Upper lobe of left lung (tissue), 6 donors: ENCODE data around the gene CCDC33. TPM values are rescaled to one million over a fixed set of nuclear protein-coding genes. Genes with fewer than 3 reads are reported as not detected.

ENCODE experiments used
- ATAC-seq, 2 donors: fragments of 200-7000 bp; cut with Tn5 transposase; one replicate each; pipeline ENCODE4 v1.9.1; 2022; ENCODE audit warnings: mild to moderate bottlenecking in 2 of 2, moderate library complexity in 2 of 2; ENCODE audit not compliant: low FRiP score in 2 of 2
- DNase-seq, 2 donors: peaks; one replicate each; pipeline ENCODE4 v3.0.0-alpha.2; 2019 to 2020
- H3K27ac ChIP-seq, 4 donors: fragments of 200-600 bp; sonication (generic); one replicate each; pipeline ENCODE4 v1.5.1; 2016 to 2019
- H3K27me3 ChIP-seq, 4 donors: fragments of 200-600 bp; sonication (generic); one replicate each; pipeline ENCODE4 v1.5.1; 2017 to 2019
- H3K36me3 ChIP-seq, 4 donors: fragments of 200-600 bp; sonication (generic); one replicate each; pipeline ENCODE4 v1.5.1; 2016 to 2019
- H3K4me1 ChIP-seq, 4 donors: fragments of 200-600 bp; sonication (generic); one replicate each; pipeline ENCODE4 v1.5.1; 2018 to 2019
- H3K4me3 ChIP-seq, 4 donors: fragments of 200-600 bp; sonication (generic); one replicate each; pipeline ENCODE4 v1.5.1; 2017 to 2019; ENCODE audit warnings: mild to moderate bottlenecking in 2 of 4, moderate library complexity in 1 of 4
- H3K9me3 ChIP-seq, 4 donors: fragments of 200-600 bp; sonication (generic); one replicate each; pipeline ENCODE4 v1.5.1; 2018 to 2019
- EP300 ChIP-seq, 4 donors: sonication (generic); formaldehyde crosslinking; IDR thresholded peaks; one replicate each; pipeline ENCODE4 v1.5.1; 2017; ENCODE audit warnings: antibody characterized with exemption in 4 of 4, control low read depth in 2 of 4
- POLR2A ChIP-seq, 4 donors: fragments of 450-650 bp; IDR thresholded peaks; one replicate each; pipeline ENCODE4 v1.5.1; 2016 to 2017; ENCODE audit warnings: antibody characterized with exemption in 4 of 4, mild to moderate bottlenecking in 2 of 4
- POLR2AphosphoS5 ChIP-seq, 2 donors: sonication (generic); formaldehyde crosslinking; IDR thresholded peaks; one replicate each; pipeline ENCODE4 v1.5.1; 2017; ENCODE audit warnings: antibody characterized with exemption in 2 of 2
- WGBS, 2 donors: methylation state at CpG; one replicate each; pipeline ENCODE4 v1.1.5; 2017 to 2018; 5-methylcytosine and 5-hydroxymethylcytosine counted together
- total RNA-seq, 6 donors: library from RNA; depleted of rRNA in 4 of 6; stranded (reverse); fragments of >200 nt in 4 of 6; gene quantifications; one replicate each; pipeline versions ENCODE4 v1.1.0 to v1.2.1, GENCODE V29; 2016 to 2021
- TF ChIP-seq, protein P1 (sequence below), 6 experiments: fragments of 450-650 bp in 4 of 6; fragments of 200-600 bp in 2 of 6; sonication (generic) in 2 of 6; IDR thresholded peaks; one replicate each; pipeline ENCODE4 v1.5.1; 2016 to 2019; ENCODE audit warnings: antibody characterized with exemption in 6 of 6
- donor health status: DM: no; HTN: no; CAD: no; lungs with moderate emphysema.
- donor health status: DM: no; HTN: yes; CAD: no; lungs with severe emphysema.

Gene CCDC33
- total RNA-seq, 6 donors from 2014 or later = 3.8 to 43.4 (median 4.2) TPM; not detected in 1

DNA sequence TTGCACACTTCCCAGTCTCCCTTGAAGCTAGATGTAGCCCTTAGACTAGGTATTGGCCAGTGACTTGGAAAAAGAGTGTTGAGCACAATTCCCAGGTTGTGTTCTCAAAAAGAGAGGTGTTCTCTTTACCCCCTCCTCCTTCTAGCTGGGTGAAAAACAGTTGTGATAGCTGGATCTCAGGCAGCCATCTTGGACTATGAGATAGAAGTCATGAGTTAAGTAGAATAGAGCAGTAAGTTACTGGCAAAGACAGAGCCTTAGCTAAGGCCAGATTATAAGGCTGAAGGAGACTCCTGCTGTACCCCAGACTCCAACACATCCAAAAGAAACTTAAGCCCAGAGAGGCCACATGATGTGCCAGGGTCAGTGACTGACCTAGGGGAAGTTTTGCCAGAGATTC, 25.4 kb upstream of the CCDC33 start:
- Histone ChIP-seq H3K9me3 (no peaks in the 10 kb centered on the region), H3K36me3 (no peaks in the 10 kb centered on the region), H3K27ac (no peak overlapping the region), H3K4me3 (no peak overlapping the region), H3K27me3 (no peaks in the 10 kb centered on the region), H3K4me1 (peaks cover 0 to 6% (median 2%) of the 10 kb centered on the region in 4 donors)
- ATAC-seq (no peak), DNase-seq (no peak)
- TF ChIP-seq POLR2AphosphoS5 (IDR thresholded peaks at IDR 0.05) (no peak), EP300 (IDR thresholded peaks at IDR 0.05) (no peak), POLR2A (IDR thresholded peaks at IDR 0.05) (no peak)
- TF ChIP-seq, protein P1, sequence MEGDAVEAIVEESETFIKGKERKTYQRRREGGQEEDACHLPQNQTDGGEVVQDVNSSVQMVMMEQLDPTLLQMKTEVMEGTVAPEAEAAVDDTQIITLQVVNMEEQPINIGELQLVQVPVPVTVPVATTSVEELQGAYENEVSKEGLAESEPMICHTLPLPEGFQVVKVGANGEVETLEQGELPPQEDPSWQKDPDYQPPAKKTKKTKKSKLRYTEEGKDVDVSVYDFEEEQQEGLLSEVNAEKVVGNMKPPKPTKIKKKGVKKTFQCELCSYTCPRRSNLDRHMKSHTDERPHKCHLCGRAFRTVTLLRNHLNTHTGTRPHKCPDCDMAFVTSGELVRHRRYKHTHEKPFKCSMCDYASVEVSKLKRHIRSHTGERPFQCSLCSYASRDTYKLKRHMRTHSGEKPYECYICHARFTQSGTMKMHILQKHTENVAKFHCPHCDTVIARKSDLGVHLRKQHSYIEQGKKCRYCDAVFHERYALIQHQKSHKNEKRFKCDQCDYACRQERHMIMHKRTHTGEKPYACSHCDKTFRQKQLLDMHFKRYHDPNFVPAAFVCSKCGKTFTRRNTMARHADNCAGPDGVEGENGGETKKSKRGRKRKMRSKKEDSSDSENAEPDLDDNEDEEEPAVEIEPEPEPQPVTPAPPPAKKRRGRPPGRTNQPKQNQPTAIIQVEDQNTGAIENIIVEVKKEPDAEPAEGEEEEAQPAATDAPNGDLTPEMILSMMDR (IDR thresholded peaks at IDR 0.05) = no peak

GRCh38 chr15:74211656-74212055, 24.5 kb upstream of the CCDC33 start:
- Histone ChIP-seq H3K36me3 (no peaks in the 10 kb centered on the region), H3K9me3 (no peaks in the 10 kb centered on the region), H3K4me3 (no peak overlapping the region), H3K27me3 (no peaks in the 10 kb centered on the region), H3K4me1 (peaks cover 0 to 6% (median 2%) of the 10 kb centered on the region in 4 donors), H3K27ac (no peak overlapping the region)
- ATAC-seq (no peak), DNase-seq (no peak)
- TF ChIP-seq, protein P1 (IDR thresholded peaks at IDR 0.05) = no peak
- TF ChIP-seq POLR2A (IDR thresholded peaks at IDR 0.05) = no peak
- WGBS, 2 donors = 85 to 100% methylated on average over 1 of the region's 1 CpG

- WGBS, 2 donors = 89 to 95% methylated on average over 9 of the region's 9 CpGs
- no peak overlapping the region for H3K4me3 ChIP-seq
- no peak for TF ChIP-seq EP300 (IDR thresholded peaks at IDR 0.05)
- TF ChIP-seq POLR2A (IDR thresholded peaks at IDR 0.05) = no peak
- TF ChIP-seq, protein P1 (IDR thresholded peaks at IDR 0.05) = no peak
- no peak for TF ChIP-seq POLR2AphosphoS5 (IDR thresholded peaks at IDR 0.05)
- peaks cover 0 to 6% (median 2%) of the 10 kb centered on the region in 4 donors for H3K4me1 ChIP-seq
- H3K27ac ChIP-seq = no peak overlapping the region
- DNase-seq (no peak), ATAC-seq (no peak)
- H3K27me3 ChIP-seq = no peaks in the 10 kb centered on the region
- H3K36me3 ChIP-seq = no peaks in the 10 kb centered on the region
- H3K9me3 ChIP-seq = no peaks in the 10 kb centered on the region
Measured at GRCh38 chr15:74212494-74212893, 23.6 kb upstream of the CCDC33 start.

GRCh38 chr15:74213858-74214284, 22.3 kb upstream of the CCDC33 start:
- H3K9me3 ChIP-seq = no peaks in the 10 kb centered on the region
- WGBS, 2 donors = 45 to 55% methylated on average over 5 to 7 of the region's 7 CpGs
- DNase-seq (no peak), ATAC-seq (no peak)
- H3K27me3 ChIP-seq = no peaks in the 10 kb centered on the region
- TF ChIP-seq POLR2AphosphoS5 (IDR thresholded peaks at IDR 0.05) (no peak), POLR2A (IDR thresholded peaks at IDR 0.05) (no peak), EP300 (IDR thresholded peaks at IDR 0.05) (no peak)
- TF ChIP-seq, protein P1 (IDR thresholded peaks at IDR 0.05) = no peak
- no peaks in the 10 kb centered on the region for H3K36me3 ChIP-seq
- no peak overlapping the region for H3K27ac ChIP-seq
- H3K4me1 ChIP-seq = peaks cover 0 to 6% (median 2%) of the 10 kb centered on the region in 4 donors
- H3K4me3 ChIP-seq = no peak overlapping the region

GRCh38 chr15:74214324-74215021, 21.7 kb upstream of the CCDC33 start:
- no peak for ATAC-seq

More at GRCh38 chr15:74214324-74215021, 21.7 kb upstream of the CCDC33 start:
- Histone ChIP-seq H3K27me3 (no peaks in the 10 kb centered on the region), H3K36me3 (no peaks in the 10 kb centered on the region), H3K4me1 (peaks cover 0 to 6% (median 2%) of the 10 kb centered on the region in 4 donors), H3K4me3 (no peak overlapping the region), H3K27ac (no peak overlapping the region), H3K9me3 (no peaks in the 10 kb centered on the region)
- 79 to 83% methylated on average over 6 of the region's 6 CpGs for WGBS, 2 donors
- TF ChIP-seq POLR2A (IDR thresholded peaks at IDR 0.05) = no peak
- TF ChIP-seq POLR2AphosphoS5 (IDR thresholded peaks at IDR 0.05) = no peak
- TF ChIP-seq, protein P1 (IDR thresholded peaks at IDR 0.05) = no peak
- TF ChIP-seq EP300 (IDR thresholded peaks at IDR 0.05) = no peak
- no peak for DNase-seq
